ENCODE measurements around the gene MAP1LC3B2.

The MAP1LC3B2 gene

GRCh38 chr12:116529048-116529447, 30.1 kb upstream of the MAP1LC3B2 start:
- peaks cover 23% of the 10 kb centered on the region for H3K4me1 ChIP-seq (ENCODE audit: control insufficient read depth, insufficient read depth, low read depth, low read length)
- H2AK5ac ChIP-seq (ENCODE audit: low read length, severe bottlenecking): no peak overlapping the region
- no peak overlapping the region for H2AFZ ChIP-seq (ENCODE audit: low read depth, low read length)
- H3K4me3 ChIP-seq (ENCODE audit: insufficient read depth in 1 of 2, low read depth in 1 of 2, low read length in 2 of 2): peak overlapping the region in 1 of 2 experiments; percentile 1
- H4K91ac ChIP-seq (ENCODE audit: low read length): no peak overlapping the region
- H2BK15ac ChIP-seq (ENCODE audit: low read depth, poor library complexity, severe bottlenecking): no peak overlapping the region
- no peak overlapping the region for H2BK120ac ChIP-seq (ENCODE audit: low read depth, low read length)
- H3K23ac ChIP-seq (ENCODE audit: low read length in 2 of 2): no peak overlapping the region
- no peaks in the 10 kb centered on the region for H3K79me1 ChIP-seq (replicated peaks; ENCODE audit: low read length, poor library complexity, severe bottlenecking)
- no peak overlapping the region for H2BK5ac ChIP-seq (ENCODE audit: low read depth, low read length, poor library complexity, severe bottlenecking)
- peak overlapping the region; percentile 68 for H3K9ac ChIP-seq (ENCODE audit: low read length)
- peaks cover 0 to 8% of the 10 kb centered on the region in 2 experiments for H3K27me3 ChIP-seq (ENCODE audit: control insufficient read depth in 1 of 2, insufficient read depth in 1 of 2, low read length in 2 of 2)
- H3K4me2 ChIP-seq (ENCODE audit: low read length, poor library complexity, severe bottlenecking): peak overlapping the region; percentile 36
- no peak overlapping the region for H3K27ac ChIP-seq (ENCODE audit: low read length, poor library complexity, severe bottlenecking)
- no peaks in the 10 kb centered on the region for H3K9me3 ChIP-seq (ENCODE audit: control insufficient read depth, low read length)
- DNase-seq: peak; percentile 53
- no peak overlapping the region for H3K18ac ChIP-seq (ENCODE audit: low read depth in 1 of 2, low read length in 2 of 2)
- H2BK12ac ChIP-seq (ENCODE audit: low read length in 2 of 2): no peak overlapping the region
- H4K8ac ChIP-seq (ENCODE audit: low read length): no peak overlapping the region
- no peaks in the 10 kb centered on the region for H3K36me3 ChIP-seq (ENCODE audit: control insufficient read depth in 1 of 2, insufficient read depth in 2 of 2, low read depth in 1 of 2, low read length in 2 of 2)
- H3K4ac ChIP-seq (ENCODE audit: low read depth in 1 of 2, low read length in 2 of 2): no peak overlapping the region
- WGBS: 41% methylated on average over 8 of the region's 8 CpGs
- H3K14ac ChIP-seq (ENCODE audit: low read length in 2 of 2): no peak overlapping the region

GRCh38 chr12:116529686-116530085, 29.5 kb upstream of the MAP1LC3B2 start:
- 82% methylated on average over 2 of the region's 2 CpGs for WGBS
- Histone ChIP-seq H4K91ac (ENCODE audit: low read length) (no peak overlapping the region), H3K4me1 (ENCODE audit: control insufficient read depth, insufficient read depth, low read depth, low read length) (peaks cover 21% of the 10 kb centered on the region), H2BK15ac (ENCODE audit: low read depth, poor library complexity, severe bottlenecking) (no peak overlapping the region), H2AFZ (ENCODE audit: low read depth, low read length) (no peak overlapping the region), H3K14ac (ENCODE audit: low read length in 2 of 2) (no peak overlapping the region), H2AK5ac (ENCODE audit: low read length, severe bottlenecking) (no peak overlapping the region), H4K8ac (ENCODE audit: low read length) (no peak overlapping the region), H3K9ac (ENCODE audit: low read length) (peak overlapping the region; percentile 68), H3K18ac (ENCODE audit: low read depth in 1 of 2, low read length in 2 of 2) (no peak overlapping the region), H3K9me3 (ENCODE audit: control insufficient read depth, low read length) (no peaks in the 10 kb centered on the region), H3K79me1 (replicated peaks; ENCODE audit: low read length, poor library complexity, severe bottlenecking) (no peaks in the 10 kb centered on the region), H3K4me2 (ENCODE audit: low read length, poor library complexity, severe bottlenecking) (no peak overlapping the region), H3K36me3 (ENCODE audit: control insufficient read depth in 1 of 2, insufficient read depth in 2 of 2, low read depth in 1 of 2, low read length in 2 of 2) (no peaks in the 10 kb centered on the region), H2BK120ac (ENCODE audit: low read depth, low read length) (no peak overlapping the region), H3K4ac (ENCODE audit: low read depth in 1 of 2, low read length in 2 of 2) (no peak overlapping the region), H3K23ac (ENCODE audit: low read length in 2 of 2) (no peak overlapping the region), H3K27ac (ENCODE audit: low read length, poor library complexity, severe bottlenecking) (no peak overlapping the region), H2BK5ac (ENCODE audit: low read depth, low read length, poor library complexity, severe bottlenecking) (no peak overlapping the region), H3K27me3 (ENCODE audit: control insufficient read depth in 1 of 2, insufficient read depth in 1 of 2, low read length in 2 of 2) (peaks cover 0 to 8% of the 10 kb centered on the region in 2 experiments), H2BK12ac (ENCODE audit: low read length in 2 of 2) (no peak overlapping the region), H3K4me3 (ENCODE audit: insufficient read depth in 1 of 2, low read depth in 1 of 2, low read length in 2 of 2) (no peak overlapping the region)
- DNase-seq: no peak

GRCh38 chr12:116532428-116532827, 26.8 kb upstream of the MAP1LC3B2 start:
- Histone ChIP-seq H3K4me3 (ENCODE audit: insufficient read depth in 1 of 2, low read depth in 1 of 2, low read length in 2 of 2) (no peak overlapping the region), H3K23ac (ENCODE audit: low read length in 2 of 2) (no peak overlapping the region), H3K4me1 (ENCODE audit: control insufficient read depth, insufficient read depth, low read depth, low read length) (peaks cover 23% of the 10 kb centered on the region), H2BK15ac (ENCODE audit: low read depth, poor library complexity, severe bottlenecking) (peak overlapping the region; percentile 36), H3K27ac (ENCODE audit: low read length, poor library complexity, severe bottlenecking) (no peak overlapping the region), H2AFZ (ENCODE audit: low read depth, low read length) (no peak overlapping the region), H2BK120ac (ENCODE audit: low read depth, low read length) (no peak overlapping the region), H3K9me3 (ENCODE audit: control insufficient read depth, low read length) (no peaks in the 10 kb centered on the region), H3K4me2 (ENCODE audit: low read length, poor library complexity, severe bottlenecking) (no peak overlapping the region), H3K4ac (ENCODE audit: low read depth in 1 of 2, low read length in 2 of 2) (no peak overlapping the region), H3K36me3 (ENCODE audit: control insufficient read depth in 1 of 2, insufficient read depth in 2 of 2, low read depth in 1 of 2, low read length in 2 of 2) (no peaks in the 10 kb centered on the region), H3K79me1 (replicated peaks; ENCODE audit: low read length, poor library complexity, severe bottlenecking) (no peaks in the 10 kb centered on the region), H3K14ac (ENCODE audit: low read length in 2 of 2) (no peak overlapping the region), H3K27me3 (ENCODE audit: control insufficient read depth in 1 of 2, insufficient read depth in 1 of 2, low read length in 2 of 2) (peaks cover 0 to 8% of the 10 kb centered on the region in 2 experiments), H3K18ac (ENCODE audit: low read depth in 1 of 2, low read length in 2 of 2) (no peak overlapping the region), H2AK5ac (ENCODE audit: low read length, severe bottlenecking) (no peak overlapping the region), H2BK5ac (ENCODE audit: low read depth, low read length, poor library complexity, severe bottlenecking) (no peak overlapping the region), H4K91ac (ENCODE audit: low read length) (no peak overlapping the region), H3K9ac (ENCODE audit: low read length) (no peak overlapping the region), H2BK12ac (ENCODE audit: low read length in 2 of 2) (no peak overlapping the region), H4K8ac (ENCODE audit: low read length) (no peak overlapping the region)
- 90% methylated on average over 3 of the region's 4 CpGs for WGBS
- DNase-seq: no peak

- WGBS: 7% methylated on average over 11 of the region's 11 CpGs
- no peaks in the 10 kb centered on the region for H3K36me3 ChIP-seq (ENCODE audit: control insufficient read depth in 1 of 2, insufficient read depth in 2 of 2, low read depth in 1 of 2, low read length in 2 of 2)
Measured at GRCh38 chr12:116532986-116533342, 26.2 kb upstream of the MAP1LC3B2 start.

More at GRCh38 chr12:116532986-116533342, 26.2 kb upstream of the MAP1LC3B2 start:
- no peak overlapping the region for H2BK5ac ChIP-seq (ENCODE audit: low read depth, low read length, poor library complexity, severe bottlenecking)
- no peak overlapping the region for H3K9ac ChIP-seq (ENCODE audit: low read length)
- H2BK15ac ChIP-seq (ENCODE audit: low read depth, poor library complexity, severe bottlenecking): no peak overlapping the region
- H2AFZ ChIP-seq (ENCODE audit: low read depth, low read length): no peak overlapping the region
- no peak overlapping the region for H3K4me2 ChIP-seq (ENCODE audit: low read length, poor library complexity, severe bottlenecking)
- H3K4ac ChIP-seq (ENCODE audit: low read depth in 1 of 2, low read length in 2 of 2): no peak overlapping the region
- H3K9me3 ChIP-seq (ENCODE audit: control insufficient read depth, low read length): no peaks in the 10 kb centered on the region
- no peaks in the 10 kb centered on the region for H3K79me1 ChIP-seq (replicated peaks; ENCODE audit: low read length, poor library complexity, severe bottlenecking)
- peaks cover 23% of the 10 kb centered on the region for H3K4me1 ChIP-seq (ENCODE audit: control insufficient read depth, insufficient read depth, low read depth, low read length)
- H3K27me3 ChIP-seq (ENCODE audit: control insufficient read depth in 1 of 2, insufficient read depth in 1 of 2, low read length in 2 of 2): peaks cover 0 to 8% of the 10 kb centered on the region in 2 experiments
- no peak for DNase-seq
- H4K91ac ChIP-seq (ENCODE audit: low read length): no peak overlapping the region
- H2BK120ac ChIP-seq (ENCODE audit: low read depth, low read length): no peak overlapping the region
- H3K4me3 ChIP-seq (ENCODE audit: insufficient read depth in 1 of 2, low read depth in 1 of 2, low read length in 2 of 2): peak overlapping the region in 1 of 2 experiments; percentile 38
- no peak overlapping the region for H3K23ac ChIP-seq (ENCODE audit: low read length in 2 of 2)
- no peak overlapping the region for H4K8ac ChIP-seq (ENCODE audit: low read length)
- H3K14ac ChIP-seq (ENCODE audit: low read length in 2 of 2): no peak overlapping the region
- H3K27ac ChIP-seq (ENCODE audit: low read length, poor library complexity, severe bottlenecking): no peak overlapping the region
- H3K18ac ChIP-seq (ENCODE audit: low read depth in 1 of 2, low read length in 2 of 2): no peak overlapping the region
- no peak overlapping the region for H2AK5ac ChIP-seq (ENCODE audit: low read length, severe bottlenecking)
- no peak overlapping the region for H2BK12ac ChIP-seq (ENCODE audit: low read length in 2 of 2)
